ENCODE measurements around the gene GRM1.

DNA sequence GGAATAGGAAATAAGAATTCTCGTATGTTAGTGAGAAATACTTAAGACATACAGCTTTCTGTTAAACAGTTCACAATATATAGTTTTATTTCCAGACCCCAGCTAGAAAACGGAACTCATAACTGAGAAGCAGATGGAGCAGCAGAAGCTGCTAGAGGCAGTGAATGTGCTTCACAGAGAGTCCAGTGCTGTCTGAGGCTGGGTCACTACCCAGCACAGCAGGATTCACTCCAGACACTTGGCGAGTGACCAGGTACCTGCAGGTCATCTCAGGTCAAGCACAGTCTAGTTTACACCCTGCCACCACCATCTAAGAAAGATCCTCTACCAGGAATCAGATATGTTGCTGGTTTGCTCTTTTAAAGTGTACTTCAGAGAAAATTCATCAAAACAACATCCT lies 271.7 kb downstream of the GRM1 start:
- TF ChIP-seq, protein P1, sequence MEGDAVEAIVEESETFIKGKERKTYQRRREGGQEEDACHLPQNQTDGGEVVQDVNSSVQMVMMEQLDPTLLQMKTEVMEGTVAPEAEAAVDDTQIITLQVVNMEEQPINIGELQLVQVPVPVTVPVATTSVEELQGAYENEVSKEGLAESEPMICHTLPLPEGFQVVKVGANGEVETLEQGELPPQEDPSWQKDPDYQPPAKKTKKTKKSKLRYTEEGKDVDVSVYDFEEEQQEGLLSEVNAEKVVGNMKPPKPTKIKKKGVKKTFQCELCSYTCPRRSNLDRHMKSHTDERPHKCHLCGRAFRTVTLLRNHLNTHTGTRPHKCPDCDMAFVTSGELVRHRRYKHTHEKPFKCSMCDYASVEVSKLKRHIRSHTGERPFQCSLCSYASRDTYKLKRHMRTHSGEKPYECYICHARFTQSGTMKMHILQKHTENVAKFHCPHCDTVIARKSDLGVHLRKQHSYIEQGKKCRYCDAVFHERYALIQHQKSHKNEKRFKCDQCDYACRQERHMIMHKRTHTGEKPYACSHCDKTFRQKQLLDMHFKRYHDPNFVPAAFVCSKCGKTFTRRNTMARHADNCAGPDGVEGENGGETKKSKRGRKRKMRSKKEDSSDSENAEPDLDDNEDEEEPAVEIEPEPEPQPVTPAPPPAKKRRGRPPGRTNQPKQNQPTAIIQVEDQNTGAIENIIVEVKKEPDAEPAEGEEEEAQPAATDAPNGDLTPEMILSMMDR (IDR thresholded peaks at IDR 0.05), result no peak
- no peak for TF ChIP-seq POLR2A (IDR thresholded peaks at IDR 0.05)

Data from adrenal gland (tissue), 5 donors.